Measurements from ENCODE around the gene GTF3C2.

DNA sequence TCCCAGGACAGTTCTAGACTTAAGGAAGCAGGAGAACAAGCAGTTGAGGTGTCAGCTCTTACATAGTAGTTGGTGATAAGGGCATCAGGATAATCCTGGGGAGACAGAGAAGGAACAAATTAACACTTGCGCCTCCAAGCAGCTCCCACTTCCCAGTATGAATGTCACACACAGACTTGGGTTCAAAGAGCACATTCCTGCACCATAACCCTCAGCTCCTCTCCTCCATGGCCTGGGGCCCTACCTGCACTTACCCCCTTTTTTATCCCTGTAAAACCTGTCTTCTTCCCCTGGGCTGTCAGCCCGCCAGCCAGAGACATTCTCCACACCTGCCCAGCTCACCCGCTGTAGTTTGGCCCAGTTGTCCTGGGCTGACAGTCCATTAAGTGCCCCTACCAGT is 44.4 kb downstream of the GTF3C2 start:
- no peak for TF ChIP-seq POLR2A (IDR thresholded peaks at IDR 0.05; ENCODE audit: low read length)
- TF ChIP-seq GATA1 (IDR thresholded peaks at IDR 0.05; ENCODE audit: low read depth, low read length) = no peak
